ENCODE data around the gene CLDND1. TPM values are rescaled to one million over a fixed set of nuclear protein-coding genes. Genes with fewer than 3 reads are reported as not detected.
A peak's percentile ranks its signal among the peaks of the same experiment; 100 is the strongest.

CLDND1 gene
- total and polyA plus RNA-seq, 2 experiments from 2014 or later, result 59.8 to 92.7 TPM

- Histone ChIP-seq H4K20me1 (replicated peaks; ENCODE audit: insufficient read depth) (peaks cover 13% of the 10 kb centered on the region), H3K4me1 (ENCODE audit: insufficient read depth) (peaks cover 26% of the 10 kb centered on the region), H3K79me2 (replicated peaks; ENCODE audit: insufficient read depth) (peaks cover 49% of the 10 kb centered on the region), H3K27ac (ENCODE audit: low read depth) (no peak overlapping the region), H3F3A (replicated peaks; ENCODE audit: low read depth) (no peaks in the 10 kb centered on the region), H3K4me3 (no peak overlapping the region), H3K27me3 (ENCODE audit: insufficient read depth) (no peaks in the 10 kb centered on the region), H3K36me3 (ENCODE audit: insufficient read depth) (peaks cover 3% of the 10 kb centered on the region; the same call in 1 of the 2 replicates), H2AFZ (no peak overlapping the region), H3K4me2 (no peak overlapping the region), H3K9me2 (ENCODE audit: insufficient read depth) (no peaks in the 10 kb centered on the region)
- no peak for TF ChIP-seq EZH2phosphoT487 (IDR thresholded peaks at IDR 0.05; ENCODE audit: unreplicated experiment)
- no peak for TF ChIP-seq ZNF114 (CRISPR knock-in tag; IDR thresholded peaks at IDR 0.05)
- TF ChIP-seq, protein P1, sequence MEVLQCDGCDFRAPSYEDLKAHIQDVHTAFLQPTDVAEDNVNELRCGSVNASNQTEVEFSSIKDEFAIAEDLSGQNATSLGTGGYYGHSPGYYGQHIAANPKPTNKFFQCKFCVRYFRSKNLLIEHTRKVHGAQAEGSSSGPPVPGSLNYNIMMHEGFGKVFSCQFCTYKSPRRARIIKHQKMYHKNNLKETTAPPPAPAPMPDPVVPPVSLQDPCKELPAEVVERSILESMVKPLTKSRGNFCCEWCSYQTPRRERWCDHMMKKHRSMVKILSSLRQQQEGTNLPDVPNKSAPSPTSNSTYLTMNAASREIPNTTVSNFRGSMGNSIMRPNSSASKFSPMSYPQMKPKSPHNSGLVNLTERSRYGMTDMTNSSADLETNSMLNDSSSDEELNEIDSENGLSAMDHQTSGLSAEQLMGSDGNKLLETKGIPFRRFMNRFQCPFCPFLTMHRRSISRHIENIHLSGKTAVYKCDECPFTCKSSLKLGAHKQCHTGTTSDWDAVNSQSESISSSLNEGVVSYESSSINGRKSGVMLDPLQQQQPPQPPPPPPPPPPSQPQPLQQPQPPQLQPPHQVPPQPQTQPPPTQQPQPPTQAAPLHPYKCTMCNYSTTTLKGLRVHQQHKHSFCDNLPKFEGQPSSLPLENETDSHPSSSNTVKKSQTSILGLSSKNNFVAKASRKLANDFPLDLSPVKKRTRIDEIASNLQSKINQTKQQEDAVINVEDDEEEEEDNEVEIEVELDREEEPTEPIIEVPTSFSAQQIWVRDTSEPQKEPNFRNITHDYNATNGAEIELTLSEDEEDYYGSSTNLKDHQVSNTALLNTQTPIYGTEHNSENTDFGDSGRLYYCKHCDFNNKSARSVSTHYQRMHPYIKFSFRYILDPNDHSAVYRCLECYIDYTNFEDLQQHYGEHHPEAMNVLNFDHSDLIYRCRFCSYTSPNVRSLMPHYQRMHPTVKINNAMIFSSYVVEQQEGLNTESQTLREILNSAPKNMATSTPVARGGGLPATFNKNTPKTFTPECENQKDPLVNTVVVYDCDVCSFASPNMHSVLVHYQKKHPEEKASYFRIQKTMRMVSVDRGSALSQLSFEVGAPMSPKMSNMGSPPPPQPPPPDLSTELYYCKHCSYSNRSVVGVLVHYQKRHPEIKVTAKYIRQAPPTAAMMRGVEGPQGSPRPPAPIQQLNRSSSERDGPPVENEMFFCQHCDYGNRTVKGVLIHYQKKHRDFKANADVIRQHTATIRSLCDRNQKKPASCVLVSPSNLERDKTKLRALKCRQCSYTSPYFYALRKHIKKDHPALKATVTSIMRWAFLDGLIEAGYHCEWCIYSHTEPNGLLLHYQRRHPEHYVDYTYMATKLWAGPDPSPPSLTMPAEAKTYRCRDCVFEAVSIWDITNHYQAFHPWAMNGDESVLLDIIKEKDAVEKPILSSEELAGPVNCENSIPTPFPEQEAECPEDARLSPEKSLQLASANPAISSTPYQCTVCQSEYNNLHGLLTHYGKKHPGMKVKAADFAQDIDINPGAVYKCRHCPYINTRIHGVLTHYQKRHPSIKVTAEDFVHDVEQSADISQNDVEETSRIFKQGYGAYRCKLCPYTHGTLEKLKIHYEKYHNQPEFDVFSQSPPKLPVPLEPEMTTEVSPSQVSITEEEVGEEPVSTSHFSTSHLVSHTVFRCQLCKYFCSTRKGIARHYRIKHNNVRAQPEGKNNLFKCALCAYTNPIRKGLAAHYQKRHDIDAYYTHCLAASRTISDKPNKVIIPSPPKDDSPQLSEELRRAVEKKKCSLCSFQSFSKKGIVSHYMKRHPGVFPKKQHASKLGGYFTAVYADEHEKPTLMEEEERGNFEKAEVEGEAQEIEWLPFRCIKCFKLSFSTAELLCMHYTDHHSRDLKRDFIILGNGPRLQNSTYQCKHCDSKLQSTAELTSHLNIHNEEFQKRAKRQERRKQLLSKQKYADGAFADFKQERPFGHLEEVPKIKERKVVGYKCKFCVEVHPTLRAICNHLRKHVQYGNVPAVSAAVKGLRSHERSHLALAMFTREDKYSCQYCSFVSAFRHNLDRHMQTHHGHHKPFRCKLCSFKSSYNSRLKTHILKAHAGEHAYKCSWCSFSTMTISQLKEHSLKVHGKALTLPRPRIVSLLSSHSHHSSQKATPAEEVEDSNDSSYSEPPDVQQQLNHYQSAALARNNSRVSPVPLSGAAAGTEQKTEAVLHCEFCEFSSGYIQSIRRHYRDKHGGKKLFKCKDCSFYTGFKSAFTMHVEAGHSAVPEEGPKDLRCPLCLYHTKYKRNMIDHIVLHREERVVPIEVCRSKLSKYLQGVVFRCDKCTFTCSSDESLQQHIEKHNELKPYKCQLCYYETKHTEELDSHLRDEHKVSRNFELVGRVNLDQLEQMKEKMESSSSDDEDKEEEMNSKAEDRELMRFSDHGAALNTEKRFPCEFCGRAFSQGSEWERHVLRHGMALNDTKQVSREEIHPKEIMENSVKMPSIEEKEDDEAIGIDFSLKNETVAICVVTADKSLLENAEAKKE (CRISPR knock-in tag; IDR thresholded peaks at IDR 0.05), result no peak
- no peak for TF ChIP-seq ZNF331 (CRISPR knock-in tag; IDR thresholded peaks at IDR 0.05; ENCODE audit: low read depth)
- TF ChIP-seq STAT1 (IDR thresholded peaks at IDR 0.05; ENCODE audit: unreplicated experiment), result no peak
- TF ChIP-seq CTCF (conservative IDR thresholded peaks at IDR 0.05; ENCODE audit: low read depth in 2 of 2), result no peak
- TF ChIP-seq POLR2AphosphoS5 (IDR thresholded peaks at IDR 0.05; ENCODE audit: low read depth), result no peak
- TF ChIP-seq NANOG (IDR thresholded peaks at IDR 0.05; ENCODE audit: borderline replicate concordance), result no peak
- TF ChIP-seq ETS1 (IDR thresholded peaks at IDR 0.05), result no peak
- TF ChIP-seq, protein P2, sequence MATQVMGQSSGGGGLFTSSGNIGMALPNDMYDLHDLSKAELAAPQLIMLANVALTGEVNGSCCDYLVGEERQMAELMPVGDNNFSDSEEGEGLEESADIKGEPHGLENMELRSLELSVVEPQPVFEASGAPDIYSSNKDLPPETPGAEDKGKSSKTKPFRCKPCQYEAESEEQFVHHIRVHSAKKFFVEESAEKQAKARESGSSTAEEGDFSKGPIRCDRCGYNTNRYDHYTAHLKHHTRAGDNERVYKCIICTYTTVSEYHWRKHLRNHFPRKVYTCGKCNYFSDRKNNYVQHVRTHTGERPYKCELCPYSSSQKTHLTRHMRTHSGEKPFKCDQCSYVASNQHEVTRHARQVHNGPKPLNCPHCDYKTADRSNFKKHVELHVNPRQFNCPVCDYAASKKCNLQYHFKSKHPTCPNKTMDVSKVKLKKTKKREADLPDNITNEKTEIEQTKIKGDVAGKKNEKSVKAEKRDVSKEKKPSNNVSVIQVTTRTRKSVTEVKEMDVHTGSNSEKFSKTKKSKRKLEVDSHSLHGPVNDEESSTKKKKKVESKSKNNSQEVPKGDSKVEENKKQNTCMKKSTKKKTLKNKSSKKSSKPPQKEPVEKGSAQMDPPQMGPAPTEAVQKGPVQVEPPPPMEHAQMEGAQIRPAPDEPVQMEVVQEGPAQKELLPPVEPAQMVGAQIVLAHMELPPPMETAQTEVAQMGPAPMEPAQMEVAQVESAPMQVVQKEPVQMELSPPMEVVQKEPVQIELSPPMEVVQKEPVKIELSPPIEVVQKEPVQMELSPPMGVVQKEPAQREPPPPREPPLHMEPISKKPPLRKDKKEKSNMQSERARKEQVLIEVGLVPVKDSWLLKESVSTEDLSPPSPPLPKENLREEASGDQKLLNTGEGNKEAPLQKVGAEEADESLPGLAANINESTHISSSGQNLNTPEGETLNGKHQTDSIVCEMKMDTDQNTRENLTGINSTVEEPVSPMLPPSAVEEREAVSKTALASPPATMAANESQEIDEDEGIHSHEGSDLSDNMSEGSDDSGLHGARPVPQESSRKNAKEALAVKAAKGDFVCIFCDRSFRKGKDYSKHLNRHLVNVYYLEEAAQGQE (IDR thresholded peaks at IDR 0.05; ENCODE audit: unreplicated experiment), result no peak
- TF ChIP-seq JUNB (IDR thresholded peaks at IDR 0.05; ENCODE audit: unreplicated experiment), result no peak
- TF ChIP-seq CREB1 (CRISPR knock-in tag; IDR thresholded peaks at IDR 0.05; ENCODE audit: low read depth), result no peak
- no peak for TF ChIP-seq EZH2 (IDR thresholded peaks at IDR 0.05; ENCODE audit: low read depth, unreplicated experiment)
- DNase-seq (ENCODE audit: low spot score) (no peak), ATAC-seq (no peak)
- Mint-ChIP-seq H3K36me3 (ENCODE audit: low read depth) (peaks cover 39% of the 10 kb centered on the region), H3K4me3 (no peak overlapping the region; the same call in 2 of the 3 replicates), H3K4me1 (peaks cover 33% of the 10 kb centered on the region), H3K27me3 (ENCODE audit: insufficient read depth, low read depth, poor library complexity) (no peaks in the 10 kb centered on the region), H3K27ac (peak overlapping the region; percentile 79), H3K9me3 (no peaks in the 10 kb centered on the region)
These were observed 3.4 kb downstream of the CLDND1 start for GRCh38 chr3:98519351-98519750.

Data from GM23338 (cell line).